SKM-1 treated with dmso at 0.1 percent for 144 hours (cell line): ENCODE measurements around the gene CTCF.

Experiments used
- DNase-seq: peaks from one replicate; lab custom pipeline; 2025; ENCODE audit not compliant: unreplicated experiment; lab: John Stamatoyannopoulos, UW

CTCF gene

GRCh38 chr16:67548265-67549126 is 13.8 kb upstream of the CTCF start:
- no peak for DNase-seq

- DNase-seq: no peak
Measured at GRCh38 chr16:67549240-67549639, 13.1 kb upstream of the CTCF start.

GRCh38 chr16:67549936-67550335 is 12.4 kb upstream of the CTCF start:
- DNase-seq: no peak

GRCh38 chr16:67551091-67551490 is 11.2 kb upstream of the CTCF start:
- DNase-seq: no peak

GRCh38 chr16:67551972-67552371 is 10.4 kb upstream of the CTCF start:
- no peak for DNase-seq

- DNase-seq: no peak
Measured at GRCh38 chr16:67552476-67552875, 9.8 kb upstream of the CTCF start.

- no peak for DNase-seq
Measured at GRCh38 chr16:67555795-67556212, 6.5 kb upstream of the CTCF start.

- no peak for DNase-seq
Measured at GRCh38 chr16:67558859-67559258, 3.5 kb upstream of the CTCF start.

- DNase-seq: no peak
Measured at GRCh38 chr16:67560827-67561342, 1.4 kb upstream of the CTCF start.

- DNase-seq: no peak
Measured at GRCh38 chr16:67561501-67561823, 864 bp upstream of the CTCF start.

- DNase-seq: peak; percentile 100
Measured at GRCh38 chr16:67561824-67562525, 351 bp upstream of the CTCF start.

GRCh38 chr16:67562918-67563707 is 787 bp downstream of the CTCF start:
- peak; percentile 42 for DNase-seq

- peak; percentile 60 for DNase-seq
Measured at GRCh38 chr16:67563708-67564468, 1.6 kb downstream of the CTCF start.

- DNase-seq: no peak
Measured at GRCh38 chr16:67565470-67566100, 3.3 kb downstream of the CTCF start.

- DNase-seq: no peak
Measured at GRCh38 chr16:67571464-67571863, 9.1 kb downstream of the CTCF start.

- DNase-seq: no peak
Measured at GRCh38 chr16:67571981-67572431, 9.7 kb downstream of the CTCF start.

GRCh38 chr16:67579686-67580085 is 17.4 kb downstream of the CTCF start:
- no peak for DNase-seq

- DNase-seq: no peak
Measured at GRCh38 chr16:67580202-67580601, 17.9 kb downstream of the CTCF start.

GRCh38 chr16:67593288-67593687 is 31.0 kb downstream of the CTCF start:
- no peak for DNase-seq

- no peak for DNase-seq
Measured at GRCh38 chr16:67593701-67594100, 31.4 kb downstream of the CTCF start.
